ENCODE measurements around the gene CCNJ.
A peak's percentile ranks its signal among the peaks of the same experiment; 100 is the strongest.

CCNJ gene

GRCh38 chr10:96061232-96061631 is 17.8 kb downstream of the CCNJ start:
- FAIRE-seq = no peak

- no peak for FAIRE-seq
Observed at GRCh38 chr10:96072674-96073073, 29.3 kb downstream of the CCNJ start.

DNA sequence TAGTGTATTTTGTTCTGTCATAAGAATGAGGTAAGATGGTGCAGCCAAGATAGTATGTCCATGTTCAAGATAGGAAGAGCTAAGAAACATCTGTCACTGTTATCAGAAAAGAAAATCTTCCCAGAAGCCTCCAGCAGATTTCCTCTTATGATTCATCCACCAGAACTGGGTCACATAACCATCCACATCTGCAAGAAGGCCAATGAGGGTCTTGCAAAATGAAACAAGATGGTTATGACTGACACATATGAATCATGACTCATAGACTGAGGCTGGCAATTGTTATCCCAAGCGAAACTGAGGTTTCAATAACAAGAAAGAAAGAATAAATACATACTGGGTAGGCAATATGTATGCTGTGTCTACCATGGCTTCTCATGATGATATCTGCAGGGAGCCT is 30.3 kb downstream of the CCNJ start:
- FAIRE-seq = no peak

- FAIRE-seq = no peak
Observed at GRCh38 chr10:96074776-96075175, 31.4 kb downstream of the CCNJ start.

- no peak for FAIRE-seq
Observed at GRCh38 chr10:96075977-96076376, 32.6 kb downstream of the CCNJ start.

GRCh38 chr10:96077156-96077555 is 33.8 kb downstream of the CCNJ start:
- FAIRE-seq = no peak

GRCh38 chr10:96082153-96082552 is 38.8 kb downstream of the CCNJ start:
- FAIRE-seq = no peak

DNA sequence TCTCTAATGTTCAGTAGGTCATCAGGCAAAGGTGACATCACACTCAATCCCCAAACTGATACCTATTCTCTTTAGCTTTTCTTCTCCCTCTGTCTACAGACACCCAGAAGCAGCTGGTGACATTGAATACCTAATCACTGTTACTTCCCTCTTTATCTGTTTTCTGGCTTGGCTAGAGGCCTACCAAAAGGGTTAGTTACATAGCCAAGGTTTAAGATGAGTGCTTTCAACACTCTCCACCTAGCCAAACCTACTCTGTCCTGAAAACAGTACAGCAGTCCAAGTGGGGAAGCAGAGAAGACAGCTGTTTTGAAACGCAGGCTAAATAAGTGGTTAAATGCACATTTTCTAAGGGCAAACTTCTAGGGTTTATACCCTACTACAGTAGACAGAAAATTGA is 39.4 kb downstream of the CCNJ start:
- no peak for FAIRE-seq

GRCh38 chr10:96089116-96089515 is 45.7 kb downstream of the CCNJ start:
- FAIRE-seq = peak; percentile 94

DNA sequence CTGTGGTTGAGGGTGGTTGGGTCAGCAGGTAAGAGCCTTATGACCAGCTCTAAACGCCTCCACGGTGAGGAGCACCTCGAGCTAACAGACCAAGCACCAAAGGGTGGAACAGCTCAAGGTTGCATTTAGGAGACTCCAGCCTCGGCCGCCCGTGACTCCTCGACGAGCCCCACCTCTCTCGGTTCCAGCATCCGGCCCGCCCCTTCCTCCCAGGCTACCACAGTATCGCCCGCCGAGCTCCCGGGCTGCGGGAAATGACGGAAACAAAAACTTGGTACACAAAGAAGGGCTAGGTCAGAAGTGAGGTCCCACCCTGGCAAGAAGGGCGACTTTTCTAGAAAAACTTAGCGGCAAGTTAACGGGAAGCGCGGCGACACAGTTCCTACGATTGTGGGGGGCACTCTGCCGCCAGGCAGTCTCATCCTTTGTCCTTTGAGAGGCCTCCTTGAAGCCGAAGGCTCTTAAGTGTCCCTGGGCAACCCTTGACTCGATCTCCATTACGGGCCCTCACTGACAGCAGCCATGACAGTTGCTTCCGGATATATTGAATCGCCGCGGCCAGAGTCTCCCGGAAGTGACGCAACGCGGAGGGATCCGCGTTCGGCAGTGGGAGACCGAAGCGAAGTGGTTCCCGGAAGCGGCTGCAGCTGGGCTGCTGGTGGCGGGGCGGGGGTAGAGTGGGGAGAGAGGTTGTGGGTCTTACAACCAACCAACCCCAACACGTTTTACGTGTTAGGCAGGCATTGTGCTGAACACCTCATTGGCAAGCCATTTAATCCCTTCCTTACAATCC is 46.5 kb downstream of the CCNJ start:
- no peak for FAIRE-seq

GRCh38 chr10:96090463-96090800 is 47.0 kb downstream of the CCNJ start:
- FAIRE-seq = no peak

DNA sequence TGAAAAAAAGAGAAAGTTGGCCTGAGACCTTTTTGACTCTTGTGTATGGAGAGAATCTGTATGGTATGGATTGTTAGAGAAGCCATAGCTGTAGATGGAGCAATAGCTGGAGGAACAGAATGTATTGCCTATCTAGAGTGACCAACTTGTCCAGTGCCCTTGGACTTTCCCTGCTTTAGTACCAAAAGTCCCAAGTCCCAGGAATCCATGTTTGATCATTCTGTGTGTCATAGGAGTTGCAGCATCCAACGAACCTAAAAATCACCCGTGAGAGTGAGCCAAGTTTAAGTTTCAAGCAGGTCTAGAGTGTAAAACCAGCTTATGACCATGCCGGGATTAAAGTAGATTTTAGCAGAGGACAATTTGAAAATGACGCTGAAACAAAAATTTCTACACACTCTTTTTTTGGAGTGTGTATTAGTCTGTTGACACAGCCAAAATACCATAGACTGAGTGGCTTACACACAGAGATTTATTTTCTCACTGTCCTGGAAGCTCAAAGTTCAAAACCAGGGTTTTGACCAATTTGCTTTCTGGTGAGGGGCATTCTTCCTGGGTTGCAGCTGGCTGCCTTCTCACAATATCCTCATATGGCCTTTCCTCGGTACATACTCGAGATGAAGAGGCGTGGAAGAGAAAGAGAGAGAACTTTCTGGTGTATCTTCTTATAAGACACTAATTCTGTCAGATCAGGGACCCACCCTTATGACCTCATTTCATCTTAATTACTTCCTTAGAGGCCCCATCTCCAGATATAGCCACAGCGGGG is 49.8 kb downstream of the CCNJ start:
- FAIRE-seq = no peak

DNA sequence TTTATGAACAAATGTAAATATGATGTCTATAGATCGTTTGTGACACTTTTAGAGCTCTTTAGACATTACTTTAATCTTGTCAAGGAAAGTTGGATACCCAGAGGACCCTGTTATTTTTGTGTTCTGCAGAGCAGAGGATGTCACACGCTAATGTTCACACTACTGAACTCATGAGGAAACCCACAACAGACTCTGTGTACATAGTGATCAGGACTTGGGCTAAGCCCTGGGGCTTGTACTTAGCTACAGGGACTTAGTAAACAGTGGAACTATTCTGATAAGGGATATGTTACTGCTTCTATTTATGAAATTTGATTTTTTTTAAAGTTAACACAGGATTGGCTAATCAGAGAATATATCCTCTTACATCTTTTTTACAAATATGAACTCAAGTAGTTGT is 50.6 kb downstream of the CCNJ start:
- no peak for FAIRE-seq

GRCh38 chr10:96096958-96097357 is 53.6 kb downstream of the CCNJ start:
- no peak for FAIRE-seq

DNA sequence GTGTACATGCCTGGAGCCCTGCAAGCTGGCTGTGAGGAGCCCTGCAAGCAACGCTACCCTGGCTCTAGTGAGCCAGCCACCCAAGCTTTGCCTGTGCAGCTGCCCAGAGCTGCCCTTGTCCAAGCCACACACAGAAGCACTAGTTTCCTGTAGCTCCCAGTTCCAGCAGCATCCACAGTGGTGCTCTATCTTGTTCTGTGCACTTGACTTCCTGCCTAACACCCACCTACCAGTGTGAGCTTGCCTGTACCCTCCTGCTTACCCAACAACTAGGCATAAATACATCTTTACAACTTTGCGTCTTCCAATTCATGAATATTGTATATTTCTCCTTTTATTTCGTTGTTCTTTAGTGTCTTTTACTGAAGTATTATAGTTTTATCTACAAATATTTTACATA is 54.5 kb downstream of the CCNJ start:
- FAIRE-seq = no peak

- FAIRE-seq = no peak
Observed at GRCh38 chr10:96107623-96108038, 64.2 kb downstream of the CCNJ start.
